WERI-Rb-1 (cell line): ENCODE measurements around the gene TMPRSS2.

Experiments
- DNase-seq: peaks from one replicate; pipeline ENCODE4 v3.0.0-alpha.2; 2020
- H3K27ac ChIP-seq: fragments of 250-450 bp; sonication (Bioruptor Pico); 2 replicates; pipeline ENCODE4 v1.5.1; 2020; ENCODE audit warnings: mild to moderate bottlenecking, moderate library complexity
- H3K27me3 ChIP-seq: fragments of 250-450 bp; sonication (Bioruptor Pico); 2 replicates; pipeline ENCODE4 v1.5.1; 2021; ENCODE audit warnings: mild to moderate bottlenecking, low read depth, moderate library complexity; ENCODE audit not compliant: insufficient read depth, severe bottlenecking
- H3K36me3 ChIP-seq: fragments of 250-450 bp; sonication (Bioruptor Pico); 2 replicates; pipeline ENCODE4 v1.5.1; 2020; ENCODE audit warnings: mild to moderate bottlenecking, moderate library complexity
- H3K4me3 ChIP-seq: 2 replicates; pipeline ENCODE4 v1.5.1; 2011; ENCODE audit warnings: low read depth, mild to moderate bottlenecking, control low read depth, low read length
- H3K9me3 ChIP-seq: fragments of 250-450 bp; sonication (Bioruptor Pico); 2 replicates; pipeline ENCODE4 v1.5.1; 2021; ENCODE audit warnings: mild to moderate bottlenecking, moderate library complexity; ENCODE audit not compliant: severe bottlenecking
- TF ChIP-seq, protein P1 (sequence below): IDR thresholded peaks from 2 replicates; pipeline ENCODE4 v1.5.1; 2011; ENCODE audit warnings: low read depth, mild to moderate bottlenecking, control low read depth, inconsistent platforms, low read length

TMPRSS2 gene

DNA sequence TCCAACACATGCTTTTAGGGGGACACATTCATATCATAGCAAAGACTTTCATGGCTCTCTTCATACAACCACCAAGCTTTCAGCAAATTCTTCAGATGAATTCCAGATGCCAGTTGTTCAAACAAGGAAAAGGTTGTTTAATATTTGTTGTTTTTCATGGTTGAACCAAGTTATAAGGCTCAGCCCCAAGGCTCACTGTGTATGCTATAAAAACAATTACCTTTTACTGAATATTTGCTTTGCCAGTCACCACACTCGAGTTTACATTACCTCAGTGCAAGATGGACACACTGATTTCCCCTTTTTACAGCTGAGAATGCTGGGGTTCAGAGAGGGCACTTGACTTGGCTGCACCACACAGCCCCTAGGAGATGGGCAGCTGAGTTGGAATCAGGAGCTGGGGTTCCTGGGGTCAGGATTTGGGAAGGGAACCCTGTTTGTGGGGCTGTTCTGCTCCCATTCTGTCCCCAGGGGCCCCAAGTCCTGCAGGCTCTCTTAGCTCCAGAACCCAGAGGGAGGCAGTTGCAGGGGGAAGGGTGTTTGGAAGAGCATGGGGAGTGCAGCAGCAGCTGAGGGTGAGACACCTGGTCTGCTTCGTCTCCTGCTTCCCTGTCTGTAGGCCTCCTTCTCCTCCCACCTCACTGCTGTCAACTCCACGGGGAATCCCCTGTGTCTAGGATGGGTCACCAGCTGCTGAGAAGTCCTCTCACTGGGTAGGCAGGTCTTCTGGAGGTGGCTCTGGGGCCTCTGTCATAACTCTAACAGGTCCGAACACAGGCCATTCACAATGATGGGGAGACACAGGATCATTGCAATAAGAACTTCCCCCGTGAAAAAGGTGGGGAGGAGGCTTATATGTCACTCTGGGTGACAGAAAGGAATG lies 12.8 kb upstream of the TMPRSS2 start:
- Histone ChIP-seq H3K36me3 (no peaks in the 10 kb centered on the region), H3K4me3 (no peak overlapping the region), H3K27me3 (no peaks in the 10 kb centered on the region), H3K9me3 (peaks cover 10% of the 10 kb centered on the region), H3K27ac (no peak overlapping the region)
- DNase-seq, result no peak
- TF ChIP-seq, protein P1, sequence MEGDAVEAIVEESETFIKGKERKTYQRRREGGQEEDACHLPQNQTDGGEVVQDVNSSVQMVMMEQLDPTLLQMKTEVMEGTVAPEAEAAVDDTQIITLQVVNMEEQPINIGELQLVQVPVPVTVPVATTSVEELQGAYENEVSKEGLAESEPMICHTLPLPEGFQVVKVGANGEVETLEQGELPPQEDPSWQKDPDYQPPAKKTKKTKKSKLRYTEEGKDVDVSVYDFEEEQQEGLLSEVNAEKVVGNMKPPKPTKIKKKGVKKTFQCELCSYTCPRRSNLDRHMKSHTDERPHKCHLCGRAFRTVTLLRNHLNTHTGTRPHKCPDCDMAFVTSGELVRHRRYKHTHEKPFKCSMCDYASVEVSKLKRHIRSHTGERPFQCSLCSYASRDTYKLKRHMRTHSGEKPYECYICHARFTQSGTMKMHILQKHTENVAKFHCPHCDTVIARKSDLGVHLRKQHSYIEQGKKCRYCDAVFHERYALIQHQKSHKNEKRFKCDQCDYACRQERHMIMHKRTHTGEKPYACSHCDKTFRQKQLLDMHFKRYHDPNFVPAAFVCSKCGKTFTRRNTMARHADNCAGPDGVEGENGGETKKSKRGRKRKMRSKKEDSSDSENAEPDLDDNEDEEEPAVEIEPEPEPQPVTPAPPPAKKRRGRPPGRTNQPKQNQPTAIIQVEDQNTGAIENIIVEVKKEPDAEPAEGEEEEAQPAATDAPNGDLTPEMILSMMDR, result no peak

DNA sequence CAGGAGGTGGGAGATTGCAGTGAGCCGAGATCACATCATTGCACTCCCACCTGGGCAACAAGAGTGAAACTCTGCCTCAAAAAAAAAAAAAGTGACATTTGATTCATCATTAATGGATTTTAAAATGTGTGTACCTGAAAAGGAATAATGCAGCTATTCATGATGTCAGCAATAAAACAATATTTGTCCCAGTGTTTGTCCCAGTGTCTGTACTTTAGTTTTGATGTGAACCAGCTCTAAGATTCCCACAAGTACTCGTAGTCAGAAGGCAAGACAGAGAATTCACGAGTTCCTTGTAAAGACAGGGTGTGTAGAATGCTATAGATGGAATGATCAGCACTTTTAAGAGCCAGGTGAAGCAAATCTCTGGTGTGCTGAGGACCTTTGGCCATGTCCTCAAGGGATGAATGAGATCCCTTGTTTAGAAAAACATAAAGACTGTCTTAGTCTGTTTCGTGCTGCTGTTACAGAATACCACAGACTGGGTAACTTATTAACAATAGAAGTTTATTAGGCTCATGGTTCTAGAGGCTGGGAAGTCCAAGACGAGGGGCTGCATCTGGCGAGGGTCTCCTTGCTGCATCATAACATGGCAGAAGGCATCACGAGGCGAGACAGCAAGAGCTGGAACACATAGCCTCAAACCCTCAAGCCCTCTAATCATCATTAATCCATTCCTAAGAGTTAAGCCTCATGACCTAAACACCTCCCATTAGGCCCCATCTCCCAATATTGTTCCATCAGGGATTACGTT lies 12.0 kb upstream of the TMPRSS2 start:
- TF ChIP-seq, protein P1, result no peak
- Histone ChIP-seq H3K27me3 (no peaks in the 10 kb centered on the region), H3K36me3 (no peaks in the 10 kb centered on the region), H3K9me3 (peaks cover 10% of the 10 kb centered on the region), H3K4me3 (no peak overlapping the region), H3K27ac (no peak overlapping the region)
- no peak for DNase-seq

DNA sequence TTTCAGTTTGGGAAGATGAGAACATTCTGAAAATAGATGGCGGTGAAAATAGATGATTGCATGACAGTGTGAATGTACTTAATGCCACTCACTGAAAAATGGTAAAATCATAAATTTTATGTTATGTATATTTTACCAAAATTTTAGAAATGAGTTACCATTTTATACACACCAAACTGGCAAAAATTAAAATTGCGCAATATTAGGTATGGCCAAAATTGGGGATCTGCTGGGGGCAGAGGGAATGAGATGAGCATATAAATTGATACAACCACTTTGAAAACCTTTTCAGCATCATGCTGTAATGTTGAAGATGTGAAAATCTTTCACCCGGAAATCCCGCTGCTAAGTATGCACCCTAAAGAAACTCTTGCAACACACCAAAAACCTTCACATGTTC lies 10.8 kb upstream of the TMPRSS2 start:
- TF ChIP-seq, protein P1, result no peak
- DNase-seq, result no peak
- Histone ChIP-seq H3K4me3 (no peak overlapping the region), H3K27me3 (no peaks in the 10 kb centered on the region), H3K36me3 (no peaks in the 10 kb centered on the region), H3K27ac (no peak overlapping the region), H3K9me3 (peaks cover 10% of the 10 kb centered on the region)

DNA sequence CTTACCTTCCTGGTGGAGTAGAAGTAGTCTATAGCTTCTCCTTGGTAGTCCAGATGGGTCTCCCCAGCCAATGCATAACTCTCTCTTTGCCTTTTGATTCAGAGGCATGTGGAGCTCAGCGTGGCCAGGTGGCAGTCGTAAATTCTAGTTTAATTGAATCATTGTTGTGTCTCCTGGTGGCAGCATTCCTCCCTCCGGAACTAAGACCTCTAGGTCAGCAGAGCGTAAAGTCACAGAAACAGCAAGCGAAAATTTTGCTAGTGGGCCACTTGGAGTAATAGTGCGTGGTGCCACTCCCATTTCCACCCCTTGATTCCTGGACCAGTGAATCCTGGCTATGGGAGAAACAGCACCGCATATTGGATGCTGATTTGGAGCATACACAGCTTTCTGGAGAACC lies 3.9 kb upstream of the TMPRSS2 start:
- Histone ChIP-seq H3K9me3 (peaks cover 4% of the 10 kb centered on the region), H3K36me3 (no peaks in the 10 kb centered on the region)
- TF ChIP-seq, protein P1, result no peak

DNA sequence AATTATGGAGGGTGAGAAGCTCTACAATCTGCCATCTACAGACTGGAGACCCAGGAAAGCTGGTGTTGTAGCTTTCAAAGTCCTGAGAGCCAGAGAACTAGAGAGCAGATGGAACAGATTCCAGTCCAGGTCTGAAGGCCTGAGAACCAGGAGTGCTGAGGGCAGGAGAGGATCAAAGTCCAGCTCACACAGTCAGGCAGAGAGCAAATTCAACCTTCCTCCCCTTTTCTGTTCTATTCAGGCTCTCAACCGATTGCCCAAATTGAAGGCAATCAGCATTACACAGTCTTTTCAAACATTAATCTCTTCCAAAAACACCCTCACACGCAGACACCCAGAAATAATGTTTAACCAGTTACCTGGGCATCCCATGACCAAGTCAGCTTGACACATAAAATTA lies 2.5 kb upstream of the TMPRSS2 start:
- DNase-seq, result no peak
- H3K27ac ChIP-seq, result no peak overlapping the region
- TF ChIP-seq, protein P1, result no peak
- H3K36me3 ChIP-seq, result no peaks in the 10 kb centered on the region
- peaks cover 23% of the 10 kb centered on the region for H3K27me3 ChIP-seq
- H3K9me3 ChIP-seq, result no peaks in the 10 kb centered on the region
- no peak overlapping the region for H3K4me3 ChIP-seq

More for the DNA sequence above, 3.9 kb upstream of the TMPRSS2 start:
- H3K27ac ChIP-seq, result no peak overlapping the region
- peaks cover 10% of the 10 kb centered on the region for H3K27me3 ChIP-seq
- H3K4me3 ChIP-seq, result no peak overlapping the region
- DNase-seq, result peak; percentile 42
